ENCODE measurements around the gene ARHGAP23.

- no peak for TF ChIP-seq POLR2A (IDR thresholded peaks at IDR 0.05; ENCODE audit: low read length)
- TF ChIP-seq GATA1 (IDR thresholded peaks at IDR 0.05; ENCODE audit: low read depth, low read length), result no peak
Observed at GRCh38 chr17:38552343-38552742, 124.1 kb downstream of the ARHGAP23 start.

Data from erythroblast (primary cell).